HCT116 (cell line): Measurements from ENCODE around the gene DTNB. TPM values are rescaled to one million over a fixed set of nuclear protein-coding genes. Genes with fewer than 3 reads are reported as not detected.
A peak's percentile ranks its signal among the peaks of the same experiment; 100 is the strongest.

Experiments
- ATAC-seq: fragments of 200-7000 bp; cut with Tn5 transposase; 2 replicates; pipeline ENCODE4 v1.9.1; 2020; ENCODE audit warnings: mild to moderate bottlenecking, moderate library complexity
- Bru-seq: library from RNA; stranded (reverse); fragments of 400-500 nt; gene quantifications from one replicate; lab custom pipeline; 2021; lab: Mats Ljungman, UMichigan
- BruChase-seq, 2 experiments: library from RNA; stranded (reverse); fragments of 400-500 nt; gene quantifications; one replicate each; lab custom pipeline; 2021; lab: Mats Ljungman, UMichigan
- BruUV-seq: library from RNA; stranded (reverse); fragments of 400-500 nt; replicated peaks from 2 replicates; lab custom pipeline; 2021; lab: Mats Ljungman, UMichigan
- CTCF ChIA-PET: fragments of 300-600 bp; sonication (Branson Sonifier 250); formaldehyde crosslinking; loops from one replicate; lab custom pipeline; 2021; ENCODE audit warnings: antibody characterized with exemption; lab: Charles Lee
- POLR2A ChIA-PET: fragments of 300-600, 350-600 bp; sonication (Branson Sonifier 250); formaldehyde crosslinking; loops from one replicate; lab custom pipeline; 2021; ENCODE audit warnings: antibody characterized with exemption; lab: Charles Lee
- RAD21 ChIA-PET, 2 experiments: fragments of 300-600 bp; sonication (Branson Sonifier 250); formaldehyde crosslinking; loops; one replicate each; lab custom pipeline; 2023; ENCODE audit warnings: low total read pairs in 2 of 2; ENCODE audit not compliant: uncharacterized antibody in 2 of 2, unreplicated experiment in 2 of 2, low non-redundant PET in 1 of 2; lab: Charles Lee
- DNase-seq: peaks from one replicate; pipeline ENCODE4 v3.0.0-alpha.2; 2010; ENCODE audit warnings: low read depth, low spot score
- H2AFZ ChIP-seq: fragments of 200-600 bp; shearing (Covaris generic), sonication (generic); 2 replicates; pipeline ENCODE4 v1.6.1; 2017; ENCODE audit warnings: low read depth, mixed run types, mixed read lengths, antibody characterized with exemption, low read length; ENCODE audit not compliant: poor library complexity, severe bottlenecking
- H3K27ac ChIP-seq: 2 replicates; pipeline ENCODE4 v1.5.1; 2012; ENCODE audit warnings: low read depth, low read length
- H3K27me3 ChIP-seq: fragments of 200-600 bp; sonication (generic); 2 replicates; pipeline ENCODE4 v1.6.1; 2016; ENCODE audit warnings: mixed run types, low read length, mixed read lengths; ENCODE audit not compliant: insufficient read depth
- H3K36me3 ChIP-seq, 2 experiments: fragments of 200-500 bp in 1 of 2; fragments of 200-600 bp in 1 of 2; sonication (Bioruptor generic) in 1 of 2; sonication (generic) in 1 of 2; 2 replicates each; pipeline versions ENCODE4 v1.5.1 to v1.6.1; 2014 to 2016; ENCODE audit warnings: low read length in 2 of 2, inconsistent platforms in 1 of 2, mixed read lengths in 1 of 2, mixed run types in 1 of 2; ENCODE audit not compliant: insufficient read depth in 2 of 2, control insufficient read depth in 1 of 2
- H3K4me1 ChIP-seq, 2 experiments: fragments of 200-600 bp in 1 of 2; sonication (generic) in 1 of 2; 2 replicates each; pipeline versions ENCODE4 v1.5.1 to v1.6.1; 2012 to 2017; ENCODE audit warnings: low read length in 2 of 2, inconsistent platforms in 1 of 2, mild to moderate bottlenecking in 1 of 2, mixed read lengths in 1 of 2, mixed run types in 1 of 2, moderate library complexity in 1 of 2; ENCODE audit not compliant: insufficient read depth in 2 of 2, control insufficient read depth in 1 of 2
- H3K4me2 ChIP-seq: fragments of 200-600 bp; sonication (generic); 2 replicates; pipeline ENCODE4 v1.6.1; 2017; ENCODE audit warnings: mixed run types, low read length, mixed read lengths
- H3K4me3 ChIP-seq, 2 experiments: fragments of 200-600 bp in 1 of 2; sonication (generic) in 1 of 2; replicated peaks in 1 of 2; 2 replicates each; pipeline ENCODE4 v1.5.1; 2011 to 2016; ENCODE audit warnings: low read length in 2 of 2, control low read depth in 1 of 2, low read depth in 1 of 2, mild to moderate bottlenecking in 1 of 2, mixed read lengths in 1 of 2, mixed run types in 1 of 2
- H3K79me2 ChIP-seq: fragments of 200-600 bp; sonication (generic); 2 replicates; pipeline ENCODE4 v1.6.1; 2017; ENCODE audit warnings: mild to moderate bottlenecking, mixed run types, low read length, moderate library complexity, mixed read lengths; ENCODE audit not compliant: insufficient read depth
- H3K9ac ChIP-seq: fragments of 200-600 bp; sonication (generic); 2 replicates; pipeline ENCODE4 v1.6.1; 2016; ENCODE audit warnings: low read length, mixed read lengths
- H3K9me2 ChIP-seq: fragments of 200-600 bp; sonication (generic), shearing (Covaris generic); 2 replicates; pipeline ENCODE4 v1.6.1; 2017; ENCODE audit warnings: mixed run types, mild to moderate bottlenecking, moderate library complexity; ENCODE audit not compliant: insufficient read depth
- H3K9me3 ChIP-seq, 2 experiments: fragments of 200-500 bp in 1 of 2; fragments of 200-600 bp in 1 of 2; sonication (Bioruptor generic) in 1 of 2; sonication (generic) in 1 of 2; 2 replicates each; pipeline ENCODE4 v1.6.1; 2014 to 2017; ENCODE audit warnings: low read length in 2 of 2, mixed read lengths in 2 of 2, inconsistent platforms in 1 of 2, low read depth in 1 of 2, mild to moderate bottlenecking in 1 of 2, mixed run types in 1 of 2, moderate library complexity in 1 of 2; ENCODE audit not compliant: control insufficient read depth in 1 of 2, insufficient read depth in 1 of 2
- H4K20me1 ChIP-seq: fragments of 200-600 bp; sonication (generic), shearing (Covaris generic); 2 replicates; pipeline ENCODE4 v1.6.1; 2017; ENCODE audit warnings: mixed run types, mild to moderate bottlenecking, moderate library complexity; ENCODE audit not compliant: insufficient read depth
- EGR1 ChIP-seq: IDR thresholded peaks from 2 replicates; pipeline ENCODE4 v1.6.1; 2012; ENCODE audit warnings: low read depth
- EZH2phosphoT487 ChIP-seq: fragments of 200-600 bp; IDR thresholded peaks from 2 replicates; pipeline ENCODE4 v1.6.1; 2018; ENCODE audit warnings: antibody characterized with exemption, borderline replicate concordance
- FOSL1 ChIP-seq: IDR thresholded peaks from 2 replicates; pipeline ENCODE4 v1.6.1; 2012; ENCODE audit warnings: low read depth
- JUND ChIP-seq: IDR thresholded peaks from 2 replicates; pipeline ENCODE4 v1.6.1; 2012
- POLR2AphosphoS5 ChIP-seq: IDR thresholded peaks from 2 replicates; pipeline ENCODE4 v1.6.1; 2011; ENCODE audit warnings: mild to moderate bottlenecking, low read depth, low read length, moderate library complexity
- SIN3A ChIP-seq: IDR thresholded peaks from 2 replicates; pipeline ENCODE4 v1.6.1; 2012; ENCODE audit warnings: low read depth
- ZFX ChIP-seq: fragments of 450-650 bp; IDR thresholded peaks from 2 replicates; pipeline ENCODE4 v1.6.1; 2017
- ZNF274 ChIP-seq: fragments of 200-500 bp; sonication (Bioruptor generic); IDR thresholded peaks from 2 replicates; pipeline ENCODE4 v1.6.1; 2014; ENCODE audit warnings: mild to moderate bottlenecking, low read depth, low read length, inconsistent platforms
- intact Hi-C: fragments of 100-400 bp; cut with micrococcal nuclease; formaldehyde crosslinking; loops from 2 replicates; pipeline ENCODE4 v1.10.0; 2022
- long read RNA-seq: library from polyadenylated mRNA; unstranded; transcript quantifications from one replicate; pipeline ENCODE4 v2.0.0, GENCODE V29; 2021; ENCODE audit not compliant: unreplicated experiment
- polyA plus RNA-seq: library from polyadenylated mRNA; unstranded; fragments of >200 nt; gene quantifications from 2 replicates; pipeline ENCODE4 v1.2.1, GENCODE V29; 2012; ENCODE audit warnings: missing spikeins
- total RNA-seq: library from RNA; stranded (reverse); gene quantifications from one replicate; pipeline ENCODE4 v1.2.1, GENCODE V29; 2021; ENCODE audit not compliant: unreplicated experiment
- TF ChIP-seq, protein P1 (sequence below): IDR thresholded peaks from 2 replicates; pipeline ENCODE4 v1.6.1; 2012

The DTNB gene
- total RNA-seq = 30.2 TPM
- polyA plus RNA-seq = 25.2 and 29.8 TPM in 2 replicates
- Bru-seq, nascent RNA = percentile 68 among the genes with signal in this experiment
- percentile 50 among the genes with signal in this experiment for BruChase-seq, experiment 1, labeled RNA remaining after a 6-hour chase
- BruChase-seq, experiment 2, labeled RNA remaining after a 2-hour chase = percentile 60 among the genes with signal in this experiment
- long read RNA-seq, transcript DTNB-201 (20 exons, 2,464 nt) = major isoform, 9 of 48 reads
- long read RNA-seq, partial matches to known transcripts = 4 of 48 reads
- long read RNA-seq, other reads (novel, unspliced or antisense) = 33 of 48 reads

DNA sequence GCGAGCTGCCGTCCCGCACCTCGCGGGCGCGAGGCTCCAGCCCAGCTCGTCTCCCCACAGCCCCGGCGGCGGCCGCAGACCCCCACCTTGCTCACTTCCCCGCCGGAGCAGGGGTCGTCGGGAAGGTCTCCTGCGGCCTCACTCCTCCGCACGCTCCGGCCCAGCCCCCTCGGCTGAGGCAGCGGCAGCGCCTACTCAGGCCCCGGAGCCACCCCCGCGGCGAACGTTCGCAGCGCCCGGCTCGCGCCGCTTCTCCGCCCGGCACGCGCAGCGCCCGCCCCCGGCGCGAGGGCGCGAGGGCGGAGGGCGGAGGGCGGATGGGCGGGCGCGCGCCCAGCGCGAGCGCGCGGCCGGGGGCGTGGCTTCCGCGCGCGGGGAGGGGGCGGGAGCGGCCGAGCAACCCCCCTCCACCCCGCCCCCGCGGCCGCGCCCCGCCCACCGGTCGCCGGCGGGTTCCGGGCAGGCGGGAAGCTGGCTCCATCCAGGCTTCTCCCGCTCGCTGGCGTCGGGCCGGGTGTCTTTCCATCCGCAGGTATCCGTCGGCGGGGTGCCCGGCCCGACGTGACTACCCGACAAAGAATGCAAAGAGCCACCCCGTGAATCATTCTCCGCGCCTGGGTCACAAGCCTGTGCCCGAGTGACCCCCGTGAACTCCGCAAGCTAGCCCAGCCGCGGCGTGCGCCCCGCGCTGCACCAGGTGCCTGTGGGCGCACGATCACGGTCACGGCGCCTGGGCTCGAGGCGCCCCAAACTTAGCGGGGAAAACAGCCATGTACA is at the start of gene DTNB:
TSS of gene DTNB (minus strand) at position 278 of the 777 bp plus-strand sequence. CDS start 20,917 bp downstream, outside the sequence.
- peak; percentile 81 for ATAC-seq
- Histone ChIP-seq H3K36me3 (no peaks in the 10 kb centered on the region), H3K79me2 (peaks cover 35% of the 10 kb centered on the region), H3K9ac (peak within 1 kb of the TSS; percentile 80), H3K4me2 (peak within 1 kb of the TSS; percentile 96)
- ChIA-PET POLR2A (no interaction called here), CTCF (interaction anchor here (1.0 to 3.6 kb wide), 3 partner anchors 8 to 66 kb away, joined by 3 to 15 read pairs (median 4); no protein-coding TSS in a partner anchor)
- TF ChIP-seq ZFX (peak; percentile 60; the same call in 1 of the 2 replicates), POLR2AphosphoS5 (peak; percentile 67), ZNF274 (no peak), EZH2phosphoT487 (no peak), JUND (0 out of 2 replicates have a peak, but pooled peaks have one; percentile 39), EGR1 (peak; percentile 63), SIN3A (0 out of 2 replicates have a peak, but pooled peaks have one; percentile 30), FOSL1 (peak; percentile 28; the same call in 1 of the 2 replicates)
- TF ChIP-seq, protein P1, sequence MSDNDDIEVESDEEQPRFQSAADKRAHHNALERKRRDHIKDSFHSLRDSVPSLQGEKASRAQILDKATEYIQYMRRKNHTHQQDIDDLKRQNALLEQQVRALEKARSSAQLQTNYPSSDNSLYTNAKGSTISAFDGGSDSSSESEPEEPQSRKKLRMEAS = peak; percentile 71
- TF ChIP-seq, all 23 proteins: peak for 7
- peak within 1 kb of the TSS; percentile 80 to 83 for H3K4me3 ChIP-seq
- intact Hi-C loops = no loop called here
- no peak for DNase-seq
- RAD21 ChIA-PET = interaction anchor here in 1 of 2 experiments (0.6 kb wide), 1 partner anchor 1746 kb away, joined by 3 read pairs; the partner anchor contains the start of gene ATAD2B
- H3K27ac ChIP-seq = peak within 1 kb of the TSS; percentile 73; the same call in 1 of the 2 replicates
- no peaks in the 10 kb centered on the region for H3K27me3 ChIP-seq
- no peaks in the 10 kb centered on the region for H3K9me2 ChIP-seq
- no peaks in the 10 kb centered on the region for H3K9me3 ChIP-seq
- no peaks in the 10 kb centered on the region for H4K20me1 ChIP-seq
- peaks cover 14 to 25% of the 10 kb centered on the region in 2 experiments for H3K4me1 ChIP-seq
- peak within 1 kb of the TSS; percentile 71 for H2AFZ ChIP-seq
- TSS peak; percentile 59 for BruUV-seq
